PC-3 (cell line): ENCODE measurements around the gene MAP3K20. TPM values are rescaled to one million over a fixed set of nuclear protein-coding genes. Genes with fewer than 3 reads are reported as not detected.

Source experiments
- ATAC-seq: fragments of 200-7000 bp; cut with Tn5 transposase; 2 replicates; pipeline ENCODE4 v1.9.1; 2020; ENCODE audit warnings: mild to moderate bottlenecking, moderate library complexity
- BruUV-seq: library from RNA; stranded (reverse); fragments of 400-500 nt; replicated peaks from 2 replicates; lab custom pipeline; 2021; lab: Mats Ljungman, UMichigan
- CTCF ChIA-PET: fragments of 300-600 bp; sonication (Branson Sonifier 250); formaldehyde crosslinking; loops from one replicate; lab custom pipeline; 2022; ENCODE audit warnings: antibody characterized with exemption; lab: Charles Lee
- POLR2A ChIA-PET: fragments of 300-600 bp; sonication (Branson Sonifier 250); formaldehyde crosslinking; loops from one replicate; lab custom pipeline; 2022; ENCODE audit warnings: antibody characterized with exemption; ENCODE audit not compliant: unreplicated experiment; lab: Charles Lee
- DNase-seq: peaks from one replicate; pipeline ENCODE4 v3.0.0-alpha.2; 2015
- H2AFZ ChIP-seq: fragments of 300-600 bp; sonication (generic); 2 replicates; pipeline ENCODE4 v1.6.0; 2016; ENCODE audit warnings: antibody characterized with exemption, low read length
- H3F3A ChIP-seq: fragments of 300-600 bp; sonication (generic); one replicate; pipeline ENCODE4 v1.6.0; 2017; ENCODE audit warnings: antibody characterized with exemption, low read length, control low read depth, mild to moderate bottlenecking; ENCODE audit not compliant: unreplicated experiment
- H3K27ac ChIP-seq: fragments of 300-600 bp; sonication (generic); 2 replicates; pipeline ENCODE4 v1.5.1; 2016; ENCODE audit warnings: mild to moderate bottlenecking, low read length
- H3K27me3 ChIP-seq: fragments of 300-600 bp; sonication (generic); 2 replicates; pipeline ENCODE4 v1.6.1; 2016; ENCODE audit warnings: low read length, mixed read lengths
- H3K36me3 ChIP-seq: fragments of 300-600 bp; sonication (generic); 2 replicates; pipeline ENCODE4 v1.6.1; 2016; ENCODE audit warnings: low read depth, mixed run types, low read length, mixed read lengths
- H3K4me1 ChIP-seq: fragments of 300-600 bp; sonication (generic); 2 replicates; pipeline ENCODE4 v1.5.1; 2016; ENCODE audit warnings: low read length; ENCODE audit not compliant: insufficient read depth
- H3K4me2 ChIP-seq: fragments of 300-600 bp; sonication (generic); 2 replicates; pipeline ENCODE4 v1.6.0; 2016; ENCODE audit warnings: low read length
- H3K4me3 ChIP-seq: fragments of 300-600 bp; sonication (generic); 2 replicates; pipeline ENCODE4 v1.5.1; 2016; ENCODE audit warnings: mild to moderate bottlenecking, low read length, mixed read lengths
- H3K79me2 ChIP-seq: fragments of 300-600 bp; sonication (generic); 2 replicates; pipeline ENCODE4 v1.6.1; 2017; ENCODE audit warnings: low read length, mixed read lengths
- H3K9ac ChIP-seq: fragments of 300-600 bp; sonication (generic); 2 replicates; pipeline ENCODE4 v1.6.0; 2016; ENCODE audit warnings: mild to moderate bottlenecking, low read length
- H3K9me2 ChIP-seq: fragments of 300-600 bp; sonication (generic); replicated peaks from 2 replicates; pipeline ENCODE4 v1.6.1; 2016; ENCODE audit warnings: mixed run types, low read length, mixed read lengths
- H3K9me3 ChIP-seq: fragments of 300-600 bp; sonication (generic); 2 replicates; pipeline ENCODE4 v1.6.1; 2016; ENCODE audit warnings: low read length, mixed read lengths
- H4K20me1 ChIP-seq: fragments of 300-600 bp; sonication (generic); 2 replicates; pipeline ENCODE4 v1.6.1; 2016; ENCODE audit warnings: low read length, mixed read lengths
- CTCF ChIP-seq: fragments of 300-600 bp; sonication (generic); conservative IDR thresholded peaks from 2 replicates; pipeline ENCODE4 v1.5.1; 2017; ENCODE audit warnings: antibody characterized with exemption, low read depth, mild to moderate bottlenecking, low read length
- EZH2 ChIP-seq: fragments of 300-600 bp; sonication (generic); IDR thresholded peaks from one replicate; pipeline ENCODE4 v1.6.1; 2017; ENCODE audit warnings: antibody characterized with exemption, mild to moderate bottlenecking, low read length; ENCODE audit not compliant: unreplicated experiment
- EZH2phosphoT487 ChIP-seq: fragments of 300-600 bp; sonication (generic); IDR thresholded peaks from 2 replicates; pipeline ENCODE4 v1.6.1; 2018; ENCODE audit warnings: mild to moderate bottlenecking, antibody characterized with exemption, low read length, borderline replicate concordance
- intact Hi-C: fragments of 100-400 bp; cut with micrococcal nuclease; formaldehyde crosslinking; loops from 2 replicates; pipeline ENCODE4 v1.9.0; 2023
- total RNA-seq: library from RNA; depleted of rRNA; stranded (reverse); fragments of >200 nt; gene quantifications from 2 replicates; pipeline ENCODE4 v1.2.3, GENCODE V29; 2014

The MAP3K20 gene
- total RNA-seq, 1 experiment from 2014 or later: 29.8 TPM

DNA sequence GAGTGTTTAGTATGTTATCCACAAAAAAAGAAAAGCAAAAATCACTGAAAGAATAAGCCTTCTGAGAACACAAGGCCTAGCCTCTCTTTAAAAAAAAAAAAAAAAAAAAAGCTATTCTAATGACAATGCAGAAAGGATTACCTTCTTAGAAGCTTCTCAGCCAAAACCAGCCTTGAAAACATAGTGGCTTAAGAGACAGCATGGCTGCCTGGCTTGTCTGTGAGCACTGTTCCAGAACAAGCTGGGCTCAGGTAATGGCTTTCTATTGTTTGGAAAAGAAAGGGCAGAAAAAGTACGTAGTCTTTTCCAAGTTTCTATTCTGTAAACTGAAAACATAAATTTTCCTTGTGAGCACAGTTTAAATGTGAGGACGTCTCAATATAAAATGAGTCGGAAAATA is 119.5 kb downstream of the MAP3K20 start:
- Histone ChIP-seq H3K4me1 (peaks cover 7% of the 10 kb centered on the region; the same call in 1 of the 2 replicates), H3K36me3 (peaks cover 12% of the 10 kb centered on the region), H4K20me1 (no peaks in the 10 kb centered on the region), H3K27ac (no peak overlapping the region), H3K79me2 (no peaks in the 10 kb centered on the region), H3K4me2 (no peak overlapping the region), H3F3A (no peaks in the 10 kb centered on the region), H2AFZ (no peak overlapping the region), H3K9ac (no peak overlapping the region), H3K9me3 (no peaks in the 10 kb centered on the region), H3K9me2 (no peaks in the 10 kb centered on the region), H3K4me3 (no peak overlapping the region), H3K27me3 (no peaks in the 10 kb centered on the region)
- no TSS peak for BruUV-seq
- no peak for TF ChIP-seq CTCF
- no peak for TF ChIP-seq EZH2phosphoT487
- no peak for TF ChIP-seq EZH2
- no peak for ATAC-seq
- intact Hi-C loops: no loop called here
- no peak for DNase-seq
- CTCF ChIA-PET: interaction anchor here (0.6 kb wide), 1 partner anchor 13 kb away, joined by 11 read pairs; no protein-coding TSS in a partner anchor
- POLR2A ChIA-PET: no interaction called here

DNA sequence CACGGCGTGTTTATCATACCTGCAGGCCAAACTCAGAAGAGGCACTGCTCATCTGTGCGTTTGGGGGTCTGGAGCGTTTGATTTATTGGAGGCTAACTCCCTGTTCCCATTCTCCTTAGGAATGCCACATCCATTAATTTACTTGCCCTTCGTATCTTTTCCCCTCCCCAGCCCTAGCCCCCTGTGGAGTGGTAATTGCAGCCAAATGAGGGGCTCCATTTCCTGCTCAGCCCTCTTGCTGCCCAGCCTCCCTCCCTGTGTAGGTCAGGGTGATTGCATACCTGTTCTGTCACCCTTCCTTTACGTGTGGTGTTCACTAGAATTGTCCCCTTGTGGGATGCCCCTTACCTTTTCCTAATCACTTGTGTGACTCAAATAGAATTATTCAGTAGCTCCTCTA is 120.4 kb downstream of the MAP3K20 start:
- H3F3A ChIP-seq: no peaks in the 10 kb centered on the region
- no peaks in the 10 kb centered on the region for H3K9me2 ChIP-seq
- no peak overlapping the region for H3K4me2 ChIP-seq
- DNase-seq: no peak
- no peaks in the 10 kb centered on the region for H4K20me1 ChIP-seq
- peaks cover 10% of the 10 kb centered on the region for H3K36me3 ChIP-seq
- no peak overlapping the region for H2AFZ ChIP-seq
- BruUV-seq: no TSS peak
- CTCF ChIA-PET: no interaction called here
- no peak overlapping the region for H3K9ac ChIP-seq
- H3K79me2 ChIP-seq: no peaks in the 10 kb centered on the region
- POLR2A ChIA-PET: no interaction called here
- no peak overlapping the region for H3K27ac ChIP-seq
- no peak for ATAC-seq
- TF ChIP-seq CTCF (no peak), EZH2phosphoT487 (no peak), EZH2 (no peak)
- H3K9me3 ChIP-seq: no peaks in the 10 kb centered on the region
- H3K27me3 ChIP-seq: no peaks in the 10 kb centered on the region
- H3K4me3 ChIP-seq: no peak overlapping the region
- peaks cover 7% of the 10 kb centered on the region; the same call in 1 of the 2 replicates for H3K4me1 ChIP-seq
- intact Hi-C loops: no loop called here

GRCh38 chr2:173196638-173197037 is 121.0 kb downstream of the MAP3K20 start:
- no peak overlapping the region for H3K4me3 ChIP-seq
- H3K4me1 ChIP-seq: peaks cover 5% of the 10 kb centered on the region; the same call in 1 of the 2 replicates
- DNase-seq: no peak
- H3K27me3 ChIP-seq: no peaks in the 10 kb centered on the region
- H3K79me2 ChIP-seq: no peaks in the 10 kb centered on the region
- no peaks in the 10 kb centered on the region for H3F3A ChIP-seq
- H3K27ac ChIP-seq: no peak overlapping the region
- no peak for ATAC-seq
- no peak overlapping the region for H3K9ac ChIP-seq
- peaks cover 10% of the 10 kb centered on the region for H3K36me3 ChIP-seq
- no TSS peak for BruUV-seq
- no peaks in the 10 kb centered on the region for H4K20me1 ChIP-seq
- ChIA-PET POLR2A (no interaction called here), CTCF (no interaction called here)
- TF ChIP-seq EZH2phosphoT487 (no peak), CTCF (no peak), EZH2 (no peak)
- intact Hi-C loops: no loop called here
- no peaks in the 10 kb centered on the region for H3K9me2 ChIP-seq
- no peaks in the 10 kb centered on the region for H3K9me3 ChIP-seq
- H2AFZ ChIP-seq: no peak overlapping the region
- H3K4me2 ChIP-seq: no peak overlapping the region
